K562 (cell line): Measurements from ENCODE around the gene SPINK2. TPM values are rescaled to one million over a fixed set of nuclear protein-coding genes. Genes with fewer than 3 reads are reported as not detected.

Source experiments
- ATAC-seq: fragments of 200-7000 bp; cut with Tn5 transposase; 3 replicates; pipeline ENCODE4 v1.9.1; 2020; ENCODE audit warnings: moderate library complexity
- BruUV-seq: library from RNA; stranded (reverse); fragments of 400-500 nt; replicated peaks from 2 replicates; lab custom pipeline; 2021; lab: Mats Ljungman, UMichigan
- CTCF ChIA-PET: fragments of 300-600 bp; formaldehyde crosslinking; extraction: SDS; loops from one replicate; lab custom pipeline; 2021; ENCODE audit warnings: low intra/inter-chr PET ratio; lab: Yijun Ruan, JAX
- POLR2A ChIA-PET: fragments of 300-600, 350-650 bp; sonication (Branson Sonifier 250); formaldehyde crosslinking; extraction: SDS; loops from one replicate; lab custom pipeline; 2021; ENCODE audit warnings: antibody characterized with exemption, inconsistent platforms; lab: Yijun Ruan, JAX
- DNase-seq, 4 experiments: peaks; one replicate each; pipeline versions ENCODE4 v3.0.0 to v3.0.0-alpha.2; 2011 to 2018; ENCODE audit warnings: low spot score in 3 of 4, mixed read lengths in 3 of 4; ENCODE audit errors: extremely low read depth in 1 of 4
- FAIRE-seq: peaks from 2 replicates; lab custom pipeline; 2011; peaks lifted over from hg19 to GRCh38; lab: Jason Lieb, UNC
- H2AFZ ChIP-seq: 2 replicates; pipeline ENCODE4 v1.6.0; 2011; ENCODE audit warnings: low read depth, low read length, control low read depth, inconsistent platforms
- H3K27ac ChIP-seq: fragments of 200-600 bp; 3 replicates; pipeline ENCODE4 v1.8.0; 2011; ENCODE audit warnings: low read depth, mild to moderate bottlenecking, control low read depth, inconsistent platforms, low read length, moderate library complexity, mixed read lengths; ENCODE audit errors: extremely low read depth
- H3K27me3 ChIP-seq, 2 experiments: fragments of 300-600 bp in 1 of 2; 2 replicates in 1 of 2; 3 replicates in 1 of 2; pipeline versions ENCODE4 v1.6.0 to v1.8.0; 2011; ENCODE audit warnings: inconsistent platforms in 2 of 2, low read length in 2 of 2, mild to moderate bottlenecking in 1 of 2, mixed read lengths in 1 of 2, moderate library complexity in 1 of 2; ENCODE audit not compliant: control insufficient read depth in 2 of 2, insufficient read depth in 2 of 2
- H3K36me3 ChIP-seq: fragments of 300-600 bp; 3 replicates; pipeline ENCODE4 v1.8.0; 2011; ENCODE audit warnings: mild to moderate bottlenecking, low read length, inconsistent platforms; ENCODE audit not compliant: control insufficient read depth, insufficient read depth
- H3K4me1 ChIP-seq, 2 experiments: fragments of 200-600 bp in 1 of 2; replicated peaks in 1 of 2; 2 replicates in 1 of 2; 3 replicates in 1 of 2; pipeline versions ENCODE4 v1.5.1 to v1.8.0; 2011; ENCODE audit warnings: inconsistent platforms in 2 of 2, low read length in 2 of 2, mild to moderate bottlenecking in 1 of 2, mixed read lengths in 1 of 2, moderate library complexity in 1 of 2; ENCODE audit not compliant: control insufficient read depth in 2 of 2, insufficient read depth in 2 of 2
- H3K4me2 ChIP-seq: 2 replicates; pipeline ENCODE4 v1.6.1; 2011; ENCODE audit warnings: low read length, control low read depth, inconsistent platforms, mixed read lengths; ENCODE audit not compliant: insufficient read depth
- H3K4me3 ChIP-seq: fragments of 200-600 bp; sonication (generic), shearing (Covaris generic); 2 replicates; pipeline ENCODE4 v1.5.1; 2016; ENCODE audit warnings: control low read depth, inconsistent platforms
- H3K79me2 ChIP-seq: fragments of 200-600 bp; 3 replicates; pipeline ENCODE4 v1.8.0; 2011; ENCODE audit warnings: low read length, inconsistent platforms; ENCODE audit not compliant: control insufficient read depth, insufficient read depth
- H3K9ac ChIP-seq, 2 experiments: 2 replicates each; pipeline versions ENCODE4 v1.6.0 to v1.6.1; 2011; ENCODE audit warnings: low read depth in 2 of 2, low read length in 2 of 2, control low read depth in 1 of 2, inconsistent platforms in 1 of 2, mild to moderate bottlenecking in 1 of 2, mixed read lengths in 1 of 2; ENCODE audit not compliant: insufficient read depth in 1 of 2
- H3K9me1 ChIP-seq: one replicate; pipeline ENCODE4 v1.6.0; 2011; ENCODE audit warnings: inconsistent platforms, mild to moderate bottlenecking, low read length, moderate library complexity; ENCODE audit not compliant: control insufficient read depth, insufficient read depth
- H3K9me3 ChIP-seq: replicated peaks from 2 replicates; pipeline ENCODE4 v1.5.1; 2011; ENCODE audit warnings: low read depth, low read length, inconsistent platforms; ENCODE audit not compliant: control insufficient read depth, insufficient read depth
- H4K20me1 ChIP-seq: replicated peaks from 2 replicates; pipeline ENCODE4 v1.6.1; 2011; ENCODE audit warnings: low read length, inconsistent platforms, mixed read lengths; ENCODE audit not compliant: control insufficient read depth, insufficient read depth
- CUX1 ChIP-seq: fragments of 200-800 bp; sonication (Bioruptor generic); IDR thresholded peaks from 2 replicates; pipeline ENCODE4 v1.6.1; 2016; ENCODE audit warnings: missing genetic modification characterization, missing compliant biosample characterization
- SNRNP70 ChIP-seq: fragments of 200-400 bp; formaldehyde crosslinking; optimal IDR thresholded peaks from 2 replicates; pipeline ENCODE3; 2017; ENCODE audit warnings: low read depth, low read length
- WGBS: fragments of 100-300 bp; shearing (Covaris generic); methylation state at CpG from one replicate; pipeline ENCODE4 v1.1.6; 2016; ENCODE audit warnings: low coverage, mixed read lengths; ENCODE audit not compliant: insufficient coverage; ENCODE audit errors: missing lambda C conversion rate; 5-methylcytosine and 5-hydroxymethylcytosine counted together
- in situ Hi-C: fragments of 300-500 bp; cut with MboI; formaldehyde crosslinking; loops from 4 replicates; pipeline ENCODE4 v1.15.0; 2018; ENCODE audit warnings: inconsistent platforms, mixed read lengths
- intact Hi-C: fragments of 100-400 bp; cut with micrococcal nuclease; formaldehyde crosslinking; loops from 2 replicates; pipeline ENCODE4 v1.14.2; 2022
- polyA plus RNA-seq, 8 experiments: library from polyadenylated mRNA; depleted of rRNA in 4 of 8; stranded (reverse) in 5 of 8; unstranded in 3 of 8; fragments of >200 nt; fragmentation: Nextera tagmentation in 2 of 8; fragmentation: Illumina TruSeq in 1 of 8; extraction: Ambion mirVana in 2 of 8; extraction: Trizol in 1 of 8; gene quantifications; 2 replicates each; pipeline versions ENCODE4 v1.2.1 to v1.2.3, GENCODE V29; 2011 to 2014; ENCODE audit warnings: inconsistent platforms in 1 of 8, missing spikeins in 1 of 8
- total RNA-seq, 7 experiments: library from RNA; depleted of rRNA in 6 of 7; stranded (reverse); fragments of >200 nt in 6 of 7; fragmentation: Illumina TruSeq in 2 of 7; extraction: Trizol in 2 of 7; gene quantifications; 2 replicates each; pipeline versions ENCODE4 v1.2.1 to v1.2.3, GENCODE V29; 2011 to 2021; ENCODE audit warnings: low replicate concordance in 1 of 7

SPINK2 gene
- total and polyA plus RNA-seq, 9 of the 15 experiments (the other 6 are each of a cell fraction or from before 2014, with no cell fraction given) = not detected

- WGBS = 0% methylated on average over 1 of the region's 1 CpG
- DNase-seq (no peak), FAIRE-seq (no peak)
- no peak overlapping the region for H3K27ac ChIP-seq
- in situ Hi-C loops = no loop called here
- TF ChIP-seq SNRNP70 (no peak), CUX1 (CRISPR knock-in tag) (no peak)
- TF ChIP-seq, all 486 proteins: peak for 0
- Histone ChIP-seq H2AFZ (no peak overlapping the region), H3K4me1 (peaks cover 0 to 5% of the 10 kb centered on the region in 2 experiments; a peak in 2 of 5 replicates), H3K36me3 (no peaks in the 10 kb centered on the region), H3K9ac (no peak overlapping the region), H3K27me3 (peaks cover 9 to 11% of the 10 kb centered on the region in 2 experiments), H3K9me3 (no peaks in the 10 kb centered on the region), H3K4me2 (no peak overlapping the region), H3K79me2 (no peaks in the 10 kb centered on the region), H3K9me1 (no peaks in the 10 kb centered on the region), H4K20me1 (no peaks in the 10 kb centered on the region), H3K4me3 (no peak overlapping the region)
- no TSS peak for BruUV-seq
- CTCF ChIA-PET = no interaction called here
- POLR2A ChIA-PET = no interaction called here
- intact Hi-C loops = no loop called here
- no peak for ATAC-seq
Observed at GRCh38 chr4:56818797-56819196, 2.7 kb downstream of the SPINK2 start.
